GM18505 (cell line): ENCODE data around the gene BARHL1.
"Not testable (repeated sequence)": the region's sequence is repeated elsewhere in the genome, so short reads cannot be mapped to it uniquely, and the experiment has no call there.

Source experiments
- ATAC-seq: cut with Tn5 transposase; IDR thresholded peaks from one replicate; pipeline ENCODE4 v1.9.1; 2021; ENCODE audit not compliant: unreplicated experiment
- POLR2A ChIP-seq: IDR thresholded peaks from 4 replicates; pipeline ENCODE4 v1.6.1; 2011; ENCODE audit warnings: borderline replicate concordance; ENCODE audit not compliant: insufficient read depth, insufficient read length; ENCODE audit errors: extremely low read depth

The BARHL1 gene

DNA sequence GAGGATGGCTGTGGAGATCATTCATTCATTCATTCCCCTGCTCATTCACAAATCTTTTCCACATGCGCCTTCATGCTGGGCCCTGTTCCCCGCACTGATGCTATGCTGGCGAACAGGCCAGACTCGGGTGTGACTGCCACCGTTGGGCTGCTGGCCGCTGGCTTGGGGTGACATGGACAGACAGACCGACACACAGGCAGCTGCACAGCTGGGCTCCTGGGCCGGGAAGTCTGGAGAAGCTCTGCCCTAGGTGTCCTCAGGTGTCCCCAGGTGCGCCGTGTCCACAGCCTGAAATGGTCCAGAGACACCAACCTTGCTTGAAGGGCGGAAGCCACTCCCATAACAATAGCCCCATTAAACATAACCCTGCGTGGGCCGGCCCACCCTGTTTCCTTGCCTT lies 35.0 kb upstream of the BARHL1 start:
- ATAC-seq: no peak

DNA sequence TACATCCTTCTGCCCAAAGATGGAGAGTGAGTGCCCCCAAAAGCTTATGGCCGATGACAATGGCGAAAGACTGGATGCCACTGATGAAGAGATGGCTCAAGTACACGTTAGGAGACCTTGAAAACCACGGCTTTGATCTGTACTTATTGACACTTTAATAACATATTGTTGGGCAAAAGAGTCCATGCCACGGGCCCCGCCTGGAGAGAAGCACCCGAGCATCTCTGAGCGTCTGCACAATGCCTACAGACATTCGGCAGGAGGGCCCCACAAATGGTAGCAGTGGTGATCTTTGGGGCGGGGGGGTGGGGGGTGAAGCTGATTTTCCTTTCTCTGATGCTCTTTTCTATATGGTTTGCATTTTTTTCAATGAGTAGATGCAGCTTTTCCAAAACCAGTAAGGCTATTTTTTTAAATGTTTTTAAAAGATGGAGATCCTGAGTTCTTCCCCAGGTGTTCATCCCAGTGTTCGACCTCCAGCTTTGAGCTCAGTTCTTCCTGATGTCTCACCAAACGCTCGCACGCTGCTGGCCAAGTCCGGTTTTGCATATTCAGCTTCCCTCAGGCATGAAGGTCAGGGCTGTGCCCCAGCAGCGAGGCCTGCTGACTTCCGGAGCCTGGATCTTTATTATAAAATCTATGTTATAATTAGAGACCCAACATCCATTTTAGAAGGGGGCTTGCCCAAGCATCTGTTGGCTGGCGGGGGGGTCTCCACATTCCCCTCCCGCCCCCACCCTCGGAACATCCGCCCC lies 34.3 kb upstream of the BARHL1 start:
- ATAC-seq: no peak
- TF ChIP-seq POLR2A: no peak

More for the DNA sequence above, 35.0 kb upstream of the BARHL1 start:
- TF ChIP-seq POLR2A: no peak

DNA sequence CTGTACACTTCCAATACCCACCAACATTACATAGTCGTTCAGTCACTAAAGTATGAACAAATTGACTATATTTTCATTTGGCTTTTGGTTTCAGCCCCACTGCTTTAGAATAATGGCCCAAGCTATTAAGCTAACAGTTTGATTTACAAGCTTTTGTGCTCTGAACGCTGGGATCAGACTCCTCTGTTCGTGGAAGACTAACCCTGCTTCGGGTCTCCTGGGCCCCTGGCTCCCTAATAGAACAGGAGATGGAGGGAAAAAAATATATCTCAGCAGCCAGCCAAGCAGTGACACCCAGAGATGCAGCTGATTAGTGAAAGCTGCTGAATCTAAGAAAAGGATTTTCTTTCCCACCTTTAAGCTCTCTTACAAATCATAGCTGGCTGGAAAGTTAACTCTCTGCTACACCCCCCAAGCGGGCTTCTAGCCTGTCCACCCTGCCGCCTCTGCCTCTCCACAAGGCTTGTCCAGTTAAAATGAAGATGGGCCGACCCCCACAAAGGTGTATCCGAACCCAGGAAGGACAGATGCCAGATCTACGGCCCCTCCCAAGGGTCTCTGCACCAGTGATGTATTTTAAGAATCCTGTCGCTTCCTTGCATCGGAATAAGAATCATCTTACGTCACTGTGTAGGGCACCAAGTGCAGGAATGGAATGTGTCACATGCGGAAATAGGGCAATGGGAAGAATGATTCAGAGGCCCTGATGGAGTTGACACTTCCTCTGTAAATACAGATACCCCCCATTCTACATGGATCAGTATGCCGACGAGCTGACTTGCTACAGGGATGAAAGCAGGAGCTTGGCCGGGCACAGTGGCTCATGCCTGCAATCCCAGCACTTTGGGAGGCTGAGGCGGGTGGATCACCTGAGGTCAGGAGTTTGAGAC lies 33.4 kb upstream of the BARHL1 start:
- TF ChIP-seq POLR2A: no peak
- no peak for ATAC-seq

DNA sequence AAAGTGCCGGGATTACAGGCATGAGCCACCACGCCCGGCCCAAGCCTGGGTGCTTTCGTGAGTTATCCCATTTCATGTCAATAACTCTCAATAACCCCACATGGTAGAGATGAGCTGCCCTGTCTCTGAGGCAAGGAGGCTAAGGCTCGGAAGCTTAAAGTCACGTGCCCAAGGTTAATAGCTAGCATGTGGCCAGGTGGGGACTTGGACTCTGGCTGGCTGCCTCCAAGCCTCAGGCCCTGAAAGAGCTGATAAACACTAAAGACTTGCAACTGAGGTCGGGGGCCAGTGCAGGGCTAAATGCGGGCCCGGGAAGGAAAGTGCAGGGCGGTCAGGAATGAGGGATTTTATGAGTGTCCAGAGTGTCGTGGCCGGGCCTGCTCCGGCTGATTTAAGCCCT lies 30.9 kb upstream of the BARHL1 start:
- TF ChIP-seq POLR2A: no peak
- no peak for ATAC-seq

DNA sequence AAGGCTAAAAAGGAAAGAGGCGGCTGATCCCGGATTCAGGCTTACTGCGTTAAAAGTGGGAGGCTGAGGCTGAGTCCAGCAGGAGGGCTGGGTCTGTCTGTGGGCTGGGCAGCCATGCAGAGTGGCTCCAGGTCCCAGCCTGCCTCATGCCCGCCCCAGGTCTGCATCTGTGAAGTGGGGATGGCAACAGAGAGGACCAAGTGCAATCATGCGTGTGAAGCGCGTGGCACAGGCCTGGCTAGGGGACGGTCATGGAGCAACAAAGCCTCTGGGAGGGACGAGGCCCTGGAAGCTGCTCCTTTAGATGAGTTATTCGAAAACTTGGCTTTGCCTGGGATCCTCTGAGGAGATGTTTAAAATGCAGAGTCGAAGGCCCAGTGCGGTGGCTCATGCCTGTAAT lies 30.4 kb upstream of the BARHL1 start:
- ATAC-seq: no peak
- no peak for TF ChIP-seq POLR2A

DNA sequence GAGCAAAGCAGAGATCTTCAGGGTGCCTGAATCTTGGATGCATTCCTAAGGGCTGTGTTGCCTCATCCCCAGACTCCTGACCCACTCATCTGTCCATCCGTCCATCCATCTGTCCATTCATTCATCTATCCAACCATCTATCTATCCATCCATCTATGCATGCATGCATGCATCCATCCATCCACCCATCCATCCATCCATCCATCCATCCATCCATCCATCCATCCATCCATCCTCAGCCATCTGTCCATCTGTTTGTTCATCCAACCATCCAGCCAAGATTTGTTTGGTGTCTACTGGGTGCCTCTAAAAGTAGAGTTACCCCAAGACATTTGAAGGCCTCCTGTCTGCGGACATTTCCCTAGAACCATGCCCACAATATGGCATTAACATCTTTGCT lies 27.7 kb upstream of the BARHL1 start:
- no peak for ATAC-seq
- TF ChIP-seq POLR2A: no peak

DNA sequence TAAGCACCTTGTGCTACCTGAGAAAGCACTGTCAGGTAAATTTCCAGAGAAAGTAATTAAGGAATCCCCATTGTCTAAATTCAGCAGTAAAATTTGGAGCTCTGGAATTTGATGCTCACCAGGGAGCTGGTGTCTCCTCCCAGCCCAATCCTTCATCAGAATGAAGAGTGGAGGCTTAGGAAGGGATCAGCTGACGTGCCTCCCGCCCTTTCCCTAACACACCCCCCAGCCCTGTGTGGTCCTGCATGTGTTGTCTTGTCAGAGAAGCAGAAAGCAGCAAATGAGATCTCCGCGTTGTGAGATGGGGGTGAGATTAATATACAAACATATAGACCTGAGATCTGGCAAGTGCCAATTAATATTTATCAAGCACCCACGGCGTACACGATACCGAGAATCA lies 26.9 kb upstream of the BARHL1 start:
- no peak for ATAC-seq
- no peak for TF ChIP-seq POLR2A

DNA sequence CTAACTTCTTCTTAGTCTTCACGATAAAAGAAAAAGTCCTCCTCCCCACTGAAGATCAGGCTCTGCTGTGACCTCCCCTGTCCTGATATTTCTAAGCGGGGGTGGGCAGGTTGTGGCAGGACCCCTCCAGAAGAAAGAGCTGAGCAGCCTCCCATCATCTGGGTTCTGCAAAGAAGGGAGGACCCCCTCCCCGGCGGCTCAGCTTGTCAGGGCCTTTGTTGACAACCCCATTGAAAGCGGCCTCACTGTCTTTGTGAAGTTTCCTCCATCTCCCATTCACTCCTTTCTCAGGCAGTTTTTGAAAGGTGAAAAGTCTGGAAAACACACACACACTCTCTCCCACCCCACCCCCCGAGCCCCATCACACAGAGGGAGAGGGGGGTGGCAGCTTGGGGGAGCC lies 26.2 kb upstream of the BARHL1 start:
- no peak for ATAC-seq
- no peak for TF ChIP-seq POLR2A

DNA sequence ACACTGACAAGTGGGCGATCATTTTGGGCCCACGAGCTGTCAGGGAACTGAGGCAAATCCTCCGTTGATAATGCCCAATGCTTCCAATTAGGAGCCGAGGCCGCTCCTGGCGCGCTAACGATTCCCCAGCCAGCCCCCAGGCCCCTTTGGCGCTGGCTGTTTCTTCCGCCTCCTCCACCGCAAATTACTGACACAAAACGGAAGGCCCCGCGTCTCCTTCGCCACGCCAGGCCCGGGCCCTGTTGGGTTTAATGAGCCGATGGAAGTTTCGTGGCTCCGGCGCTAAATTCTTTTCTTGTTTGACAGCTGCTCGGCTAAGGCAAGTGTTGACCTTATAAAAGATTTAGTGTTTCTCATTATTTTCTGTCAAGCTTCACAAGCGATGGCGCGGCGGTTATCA lies 25.7 kb upstream of the BARHL1 start:
- TF ChIP-seq POLR2A: no peak
- no peak for ATAC-seq

DNA sequence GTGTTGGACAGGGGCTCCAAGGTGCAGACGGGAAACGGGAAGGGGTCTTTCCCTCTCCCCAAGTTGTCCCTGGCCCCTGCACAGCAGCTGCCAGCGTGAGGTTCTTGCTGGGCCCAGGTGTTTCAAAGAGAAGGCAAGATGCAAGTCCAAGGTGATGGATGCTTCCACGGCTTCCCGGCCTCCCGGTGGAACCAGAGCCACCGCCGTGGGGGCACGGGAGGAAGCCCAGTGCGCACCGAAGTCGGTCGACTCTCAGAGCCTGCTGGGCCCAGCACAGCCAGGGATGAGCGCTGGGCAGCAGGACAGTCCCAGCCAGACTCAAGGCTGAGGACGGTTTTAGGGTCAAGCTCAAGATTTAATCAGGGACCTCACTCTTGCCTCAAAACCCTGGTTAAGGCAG lies 25.2 kb upstream of the BARHL1 start:
- ATAC-seq: no peak
- TF ChIP-seq POLR2A: no peak

DNA sequence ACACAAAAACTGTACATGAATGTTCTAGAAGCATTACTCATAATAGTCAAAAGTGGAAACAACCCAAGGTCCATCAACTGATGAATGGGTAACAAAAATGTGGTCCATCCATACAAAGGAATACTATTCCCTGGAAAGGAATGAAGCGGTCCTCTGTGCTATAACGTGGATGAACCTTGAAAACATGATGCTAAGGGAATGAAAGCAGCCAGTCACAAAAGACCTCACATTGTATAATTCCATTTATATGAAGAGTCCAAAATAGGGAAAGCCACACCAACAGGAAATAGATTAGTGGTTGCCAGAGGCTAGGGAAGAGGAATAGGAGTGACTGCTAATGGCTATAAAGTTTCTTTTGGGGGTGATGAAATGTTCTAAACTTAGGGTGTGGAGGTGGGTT lies 22.7 kb upstream of the BARHL1 start:
- ATAC-seq: no peak
- TF ChIP-seq POLR2A: no peak

DNA sequence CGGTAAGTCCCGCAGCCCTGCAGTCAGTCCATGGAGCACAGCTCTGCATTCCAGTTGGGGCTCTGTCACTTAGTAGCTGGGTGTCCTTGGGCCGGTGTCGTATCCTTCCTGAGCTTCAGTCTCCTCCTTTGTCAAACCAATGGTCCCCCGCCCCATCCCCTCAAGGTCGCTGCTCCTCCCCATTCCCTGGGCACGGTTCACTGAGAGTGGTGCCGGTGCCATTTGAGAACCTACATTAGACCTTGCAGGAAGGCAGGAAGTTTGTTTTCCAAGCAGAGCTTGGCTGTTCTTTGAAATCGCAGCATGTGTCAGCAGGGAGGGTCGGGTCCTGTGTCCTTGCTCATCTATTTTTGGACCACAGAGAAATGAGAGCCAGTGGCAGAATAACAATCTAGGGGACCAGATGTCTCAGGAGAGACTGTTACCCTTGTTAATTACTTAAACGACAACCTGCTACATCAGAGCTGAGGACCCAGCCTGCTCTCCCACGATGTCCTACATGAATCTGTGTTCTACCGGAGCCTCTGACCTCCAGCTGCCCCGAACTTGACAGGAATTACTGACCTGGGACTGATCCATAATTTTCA lies 21.7 kb upstream of the BARHL1 start:
- ATAC-seq: no peak
- TF ChIP-seq POLR2A: no peak

DNA sequence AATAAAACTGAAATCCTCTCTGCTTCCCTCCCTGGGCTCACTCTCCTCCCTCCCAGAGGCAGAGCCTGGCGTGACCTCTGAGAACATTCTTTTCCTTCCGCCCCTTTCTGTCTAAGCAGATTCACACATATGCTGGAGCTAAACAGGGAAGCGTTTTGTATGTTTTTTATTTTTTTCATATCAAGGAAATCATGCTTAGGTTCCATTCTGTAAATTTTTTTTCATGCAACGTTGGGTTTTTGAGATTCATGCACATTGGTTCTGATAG lies 20.2 kb upstream of the BARHL1 start:
- no peak for ATAC-seq
- no peak for TF ChIP-seq POLR2A

DNA sequence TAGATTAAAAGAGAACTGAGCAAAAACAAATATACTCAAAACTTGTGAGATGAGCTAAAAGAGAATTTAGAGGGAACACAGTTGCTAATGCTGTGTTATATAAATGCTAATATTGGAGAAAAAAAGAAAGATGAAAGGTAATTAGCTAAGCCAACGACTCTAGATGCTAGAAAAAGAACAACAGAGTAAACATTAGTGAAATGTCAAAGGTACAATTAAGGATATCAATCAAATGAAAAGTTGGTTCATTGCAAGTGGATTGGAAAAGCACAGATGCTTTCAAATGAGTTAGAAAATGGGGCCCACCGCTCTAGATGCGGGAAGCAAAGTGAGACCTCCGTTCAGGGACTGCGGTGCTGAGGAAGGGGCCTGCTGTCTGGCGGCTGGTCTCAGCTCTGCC lies 17.9 kb upstream of the BARHL1 start:
- ATAC-seq: no peak
- no peak for TF ChIP-seq POLR2A

DNA sequence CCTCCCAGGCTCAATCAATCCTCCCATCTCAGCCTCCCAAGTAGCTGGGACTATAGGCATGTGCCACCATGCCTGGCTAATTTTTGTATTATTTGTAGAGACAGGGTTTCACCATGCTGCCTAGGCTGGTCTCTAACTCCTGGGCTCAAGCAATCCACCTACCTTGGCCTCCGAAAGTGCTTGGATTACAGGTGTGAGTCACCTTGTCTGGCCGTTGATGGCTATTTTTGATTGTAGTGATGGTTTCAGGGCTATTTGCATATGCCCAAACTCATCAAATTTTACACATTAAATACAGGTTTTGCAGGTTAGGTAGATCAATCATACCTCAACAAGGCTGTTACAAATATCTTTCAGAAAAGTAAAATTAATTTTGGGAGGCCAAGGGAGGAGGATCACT lies 13.6 kb upstream of the BARHL1 start:
- not testable (repeated sequence) for ATAC-seq
